GM12878 (cell line): ENCODE results near the gene PRMT1. TPM values are rescaled to one million over a fixed set of nuclear protein-coding genes. Genes with fewer than 3 reads are reported as not detected.

Experiments
- ATAC-seq: fragments of 200-7000 bp; cut with Tn5 transposase; 3 replicates; pipeline ENCODE4 v1.9.1; 2020; ENCODE audit warnings: mild to moderate bottlenecking, moderate library complexity
- BruUV-seq: library from RNA; stranded (reverse); fragments of 400-500 nt; replicated peaks from 2 replicates; lab custom pipeline; 2021; lab: Mats Ljungman, UMichigan
- CTCF ChIA-PET: fragments of 300-600 bp; sonication (Branson Sonifier 250); formaldehyde crosslinking; extraction: SDS; loops from one replicate; lab custom pipeline; 2021; ENCODE audit warnings: inconsistent platforms; lab: Yijun Ruan, JAX
- POLR2A ChIA-PET: fragments of 350-600 bp; formaldehyde crosslinking; extraction: SDS; loops from one replicate; lab custom pipeline; 2021; ENCODE audit warnings: inconsistent platforms; lab: Charles Lee
- RAD21 ChIA-PET: fragments of 300-600 bp; sonication (Branson Sonifier 250); formaldehyde crosslinking; loops from one replicate; lab custom pipeline; 2023; ENCODE audit warnings: antibody characterized with exemption; ENCODE audit not compliant: unreplicated experiment; lab: Charles Lee
- SMC1A ChIA-PET: fragments of 300-600 bp; sonication (Branson Sonifier 250); formaldehyde crosslinking; loops from one replicate; lab custom pipeline; 2023; ENCODE audit not compliant: unreplicated experiment, uncharacterized antibody; lab: Charles Lee
- DNase-seq: peaks from one replicate; pipeline ENCODE4 v3.0.0-alpha.2; 2011; ENCODE audit warnings: low read depth, low spot score
- FAIRE-seq: peaks from 3 replicates; lab custom pipeline; 2011; peaks lifted over from hg19 to GRCh38; lab: Jason Lieb, UNC
- H2AFZ ChIP-seq: 2 replicates; pipeline ENCODE4 v1.6.0; 2011; ENCODE audit warnings: low read depth, low read length, control low read depth; ENCODE audit not compliant: control insufficient read depth
- H3K27ac ChIP-seq: 2 replicates; pipeline ENCODE4 v1.5.1; 2011; ENCODE audit warnings: control low read depth; ENCODE audit not compliant: control insufficient read depth, insufficient read depth
- H3K27me3 ChIP-seq, 2 experiments: replicated peaks in 1 of 2; 2 replicates each; pipeline versions ENCODE4 v1.6.0 to v1.6.1; 2011; ENCODE audit warnings: low read length in 1 of 2; ENCODE audit not compliant: control insufficient read depth in 2 of 2, insufficient read depth in 2 of 2
- H3K36me3 ChIP-seq, 2 experiments: 2 replicates each; pipeline ENCODE4 v1.5.1; 2011; ENCODE audit warnings: low read length in 1 of 2; ENCODE audit not compliant: control insufficient read depth in 2 of 2, insufficient read depth in 2 of 2
- H3K4me1 ChIP-seq: 2 replicates; pipeline ENCODE4 v1.6.1; 2011; ENCODE audit warnings: mild to moderate bottlenecking, low read length, moderate library complexity, mixed read lengths; ENCODE audit not compliant: control insufficient read depth, insufficient read depth
- H3K4me2 ChIP-seq: 2 replicates; pipeline ENCODE4 v1.6.0; 2011; ENCODE audit warnings: control low read depth; ENCODE audit not compliant: control insufficient read depth, insufficient read depth
- H3K4me3 ChIP-seq: fragments of 200-600 bp; sonication (generic); 2 replicates; pipeline ENCODE4 v1.5.1; 2016
- H3K79me2 ChIP-seq: 2 replicates; pipeline ENCODE4 v1.6.0; 2011; ENCODE audit warnings: low read length; ENCODE audit not compliant: control insufficient read depth, insufficient read depth
- H3K9ac ChIP-seq: 2 replicates; pipeline ENCODE4 v1.8.0; 2011; ENCODE audit warnings: low read length, control low read depth, mixed read lengths; ENCODE audit not compliant: control insufficient read depth, insufficient read depth
- H3K9me3 ChIP-seq: replicated peaks from 3 replicates; pipeline ENCODE4 v1.5.1; 2011; ENCODE audit warnings: mild to moderate bottlenecking, low read length; ENCODE audit not compliant: control insufficient read depth, insufficient read depth
- H4K20me1 ChIP-seq: 2 replicates; pipeline ENCODE4 v1.6.0; 2011; ENCODE audit not compliant: control insufficient read depth, insufficient read depth
- ATF3 ChIP-seq: IDR thresholded peaks from 2 replicates; pipeline ENCODE4 v1.6.1; 2011; ENCODE audit warnings: low read depth, mild to moderate bottlenecking, low read length, moderate library complexity, borderline replicate concordance; ENCODE audit errors: extremely low read depth
- BMI1 ChIP-seq: fragments of 450-650 bp; IDR thresholded peaks from 2 replicates; pipeline ENCODE4 v1.6.1; 2016; ENCODE audit warnings: mild to moderate bottlenecking, moderate library complexity, borderline replicate concordance
- DPF2 ChIP-seq: fragments of 450-650 bp; IDR thresholded peaks from 2 replicates; pipeline ENCODE4 v1.6.1; 2017; ENCODE audit warnings: mild to moderate bottlenecking
- EGR1 ChIP-seq, 2 experiments: IDR thresholded peaks; 1 replicate in 1 of 2; 2 replicates in 1 of 2; pipeline ENCODE4 v1.6.1; 2011 to 2012; ENCODE audit warnings: low read depth in 2 of 2, low read length in 2 of 2, borderline replicate concordance in 1 of 2, mild to moderate bottlenecking in 1 of 2, moderate library complexity in 1 of 2
- ELK1 ChIP-seq: IDR thresholded peaks from 2 replicates; pipeline ENCODE4 v1.6.1; 2012; ENCODE audit warnings: low read depth, low read length, improper control_type of control experiment
- HCFC1 ChIP-seq: fragments of 150-350 bp; IDR thresholded peaks from 2 replicates; pipeline ENCODE4 v1.6.1; 2014; ENCODE audit warnings: low read length
- IRF3 ChIP-seq: fragments of 450-650 bp; IDR thresholded peaks from 2 replicates; pipeline ENCODE4 v1.6.1; 2014; ENCODE audit warnings: mild to moderate bottlenecking
- JUND ChIP-seq: IDR thresholded peaks from 2 replicates; pipeline ENCODE4 v1.6.1; 2012; ENCODE audit warnings: low read depth, mild to moderate bottlenecking, low read length, improper control_type of control experiment, moderate library complexity
- NFYA ChIP-seq: IDR thresholded peaks from 2 replicates; pipeline ENCODE4 v1.6.1; 2011; ENCODE audit warnings: low read depth, mild to moderate bottlenecking, low read length, improper control_type of control experiment, borderline replicate concordance
- SIN3A ChIP-seq: IDR thresholded peaks from 2 replicates; pipeline ENCODE4 v1.6.1; 2012; ENCODE audit warnings: low read depth, low read length, improper control_type of control experiment
- SMAD5 ChIP-seq: IDR thresholded peaks from 2 replicates; pipeline ENCODE4 v1.6.1; 2016; ENCODE audit warnings: antibody characterized with exemption, low read depth
- STAT3 ChIP-seq: IDR thresholded peaks from 2 replicates; pipeline ENCODE4 v1.6.1; 2011; ENCODE audit warnings: low read depth, low read length, improper control_type of control experiment
- TCF7 ChIP-seq: IDR thresholded peaks from 2 replicates; pipeline ENCODE4 v1.6.1; 2014; ENCODE audit warnings: antibody characterized with exemption, borderline replicate concordance
- ZBTB40 ChIP-seq: fragments of 450-650 bp; IDR thresholded peaks from 2 replicates; pipeline ENCODE4 v1.6.1; 2016; ENCODE audit warnings: mild to moderate bottlenecking, moderate library complexity, borderline replicate concordance
- ZNF217 ChIP-seq: fragments of 450-650 bp; IDR thresholded peaks from 2 replicates; pipeline ENCODE4 v1.6.1; 2017; ENCODE audit warnings: antibody characterized with exemption, mild to moderate bottlenecking
- ZNF24 ChIP-seq: fragments of 450-650 bp; IDR thresholded peaks from 2 replicates; pipeline ENCODE4 v1.6.1; 2017; ENCODE audit warnings: antibody characterized with exemption, mild to moderate bottlenecking
- ZSCAN29 ChIP-seq: fragments of 450-650 bp; IDR thresholded peaks from 2 replicates; pipeline ENCODE4 v1.6.1; 2017; ENCODE audit warnings: mild to moderate bottlenecking, moderate library complexity
- WGBS: methylation state at CpG from one replicate; pipeline ENCODE4 v1.1.6; 2016; ENCODE audit warnings: low lambda C conversion rate; ENCODE audit not compliant: insufficient replicate concordance, insufficient coverage; ENCODE audit errors: missing lambda C conversion rate; 5-methylcytosine and 5-hydroxymethylcytosine counted together
- in situ Hi-C: fragments of 300-500 bp; cut with MboI; formaldehyde crosslinking; loops from 9 replicates; pipeline ENCODE4 v1.14.3; 2018; ENCODE audit warnings: mixed read lengths
- intact Hi-C: fragments of 100-400 bp; cut with micrococcal nuclease; formaldehyde crosslinking; loops from one replicate; pipeline ENCODE4 v1.14.2; 2022; ENCODE audit not compliant: unreplicated experiment
- polyA plus RNA-seq, 11 experiments: library from polyadenylated mRNA; depleted of rRNA in 4 of 11; unstranded in 6 of 11; stranded (reverse) in 5 of 11; fragments of >200 nt; fragmentation: Nextera tagmentation in 4 of 11; fragmentation: Illumina TruSeq in 1 of 11; extraction: Ambion mirVana in 4 of 11; extraction: Trizol in 1 of 11; gene quantifications; 1 replicate in 1 of 11; 2 replicates in 10 of 11; pipeline versions ENCODE4 v1.2.1 to v1.2.3, GENCODE V29; 2011 to 2016; ENCODE audit warnings: inconsistent platforms in 2 of 11, missing spikeins in 2 of 11, low read depth in 1 of 11
- total RNA-seq, 4 experiments: library from RNA; depleted of rRNA in 3 of 4; stranded (reverse); fragments of >200 nt in 3 of 4; fragmentation: Illumina TruSeq in 1 of 4; extraction: Trizol in 1 of 4; gene quantifications; 2 replicates each; pipeline versions ENCODE4 v1.2.1 to v1.2.3, GENCODE V29; 2013 to 2021

PRMT1 gene
- total and polyA plus RNA-seq, 10 of the 15 experiments (the other 5 are each of a cell fraction or from before 2014, with no cell fraction given): 19.9 to 667 (median 444) TPM

GRCh38 chr19:49696115-49696514 is 19.0 kb downstream of the PRMT1 start:
- H3K4me1 ChIP-seq: no peaks in the 10 kb centered on the region
- no peak overlapping the region for H3K4me3 ChIP-seq
- DNase-seq: no peak
- TF ChIP-seq DPF2 (no peak), SIN3A (no peak), STAT3 (no peak), IRF3 (no peak), ELK1 (no peak), ZSCAN29 (no peak), NFYA (no peak), SMAD5 (no peak), TCF7 (no peak), BMI1 (no peak), ZNF217 (no peak), JUND (no peak), ATF3 (no peak), HCFC1 (no peak), ZBTB40 (no peak), EGR1 (IDR thresholded peaks at IDR 0.05; ENCODE audit: borderline replicate concordance in 1 of 2, low read depth in 2 of 2, low read length in 2 of 2) (no peak), ZNF24 (no peak)
- TF ChIP-seq, all 136 proteins: peak for 0
- no peaks in the 10 kb centered on the region for H3K9me3 ChIP-seq
- no peaks in the 10 kb centered on the region for H3K36me3 ChIP-seq
- H2AFZ ChIP-seq: no peak overlapping the region
- CTCF ChIA-PET: no interaction called here
- intact Hi-C loops: no loop called here
- POLR2A ChIA-PET: interaction anchor here (0.7 kb wide), 1 partner anchor 1401 kb away, joined by 5 read pairs; no protein-coding TSS in a partner anchor
- H4K20me1 ChIP-seq: no peaks in the 10 kb centered on the region
- no peaks in the 10 kb centered on the region for H3K79me2 ChIP-seq
- no peak overlapping the region for H3K27ac ChIP-seq
- SMC1A ChIA-PET: no interaction called here
- ATAC-seq (no peak), FAIRE-seq (no peak)
- RAD21 ChIA-PET: no interaction called here
- no TSS peak for BruUV-seq
- in situ Hi-C loops: no loop called here
- H3K27me3 ChIP-seq: no peaks in the 10 kb centered on the region; a peak in 1 of 4 replicates
- H3K4me2 ChIP-seq: no peak overlapping the region
- WGBS: 74% methylated on average over 6 of the region's 6 CpGs
- H3K9ac ChIP-seq: no peak overlapping the region
